Ascending aorta (tissue), 2 donors: Measurements from ENCODE around the gene BIN2. TPM values are rescaled to one million over a fixed set of nuclear protein-coding genes. Genes with fewer than 3 reads are reported as not detected.

Experiments
- DNase-seq, 2 donors: peaks; one replicate each; pipeline ENCODE4 v3.0.0-alpha.2; 2019; ENCODE audit warnings: low spot score in 2 of 2
- H3K27ac ChIP-seq, 2 donors: fragments of 200-600 bp; sonication (generic); one replicate each; pipeline ENCODE4 v1.5.1; 2016 to 2017; ENCODE audit warnings: mild to moderate bottlenecking in 1 of 2
- H3K27me3 ChIP-seq: fragments of 200-600 bp; sonication (generic); one replicate; pipeline ENCODE4 v1.5.1; 2017
- H3K36me3 ChIP-seq, 2 donors: fragments of 200-600 bp; sonication (generic); one replicate each; pipeline ENCODE4 v1.5.1; 2016
- H3K4me1 ChIP-seq, 2 donors: fragments of 200-600 bp; sonication (generic); one replicate each; pipeline ENCODE4 v1.5.1; 2016 to 2017; ENCODE audit warnings: mild to moderate bottlenecking in 1 of 2
- H3K4me3 ChIP-seq, 2 donors: fragments of 200-600 bp; sonication (generic); one replicate each; pipeline ENCODE4 v1.5.1; 2016 to 2017; ENCODE audit warnings: mild to moderate bottlenecking in 1 of 2
- H3K9me3 ChIP-seq, 2 donors: fragments of 200-600 bp; sonication (generic); one replicate each; pipeline ENCODE4 v1.5.1; 2016
- CTCF ChIP-seq, 3 experiments: fragments of 200-600 bp in 2 of 3; fragments of 450-650 bp in 1 of 3; sonication (generic) in 2 of 3; IDR thresholded peaks; one replicate each; pipeline ENCODE4 v1.5.1; 2016 to 2019; ENCODE audit warnings: antibody characterized with exemption in 3 of 3, mild to moderate bottlenecking in 1 of 3, moderate library complexity in 1 of 3
- intact Hi-C: fragments of 100-400 bp; cut with DNase I; formaldehyde crosslinking; loops from one replicate; pipeline ENCODE4 v1.15.1; 2023
- total RNA-seq: library from RNA; depleted of rRNA; stranded (reverse); fragments of >200 nt; gene quantifications from one replicate; pipeline ENCODE4 v1.1.0, GENCODE V29; 2016

The BIN2 gene
- total RNA-seq, 1 donor from 2014 or later = 4.2 TPM

- peak overlapping the region in 1 of 2 donors; percentile 36 for H3K27ac ChIP-seq
- no peaks in the 10 kb centered on the region for H3K27me3 ChIP-seq
- TF ChIP-seq CTCF (IDR thresholded peaks at IDR 0.05) = no peak
- no peaks in the 10 kb centered on the region for H3K9me3 ChIP-seq
- no peak for DNase-seq
- intact Hi-C loops = no loop called here
- peaks cover 8 to 12% of the 10 kb centered on the region in 2 donors for H3K4me1 ChIP-seq
- H3K4me3 ChIP-seq = no peak overlapping the region
- H3K36me3 ChIP-seq = peaks cover 29 to 46% of the 10 kb centered on the region in 2 donors
Measured at GRCh38 chr12:51245476-51246253, 78.3 kb downstream of the BIN2 start.

DNA sequence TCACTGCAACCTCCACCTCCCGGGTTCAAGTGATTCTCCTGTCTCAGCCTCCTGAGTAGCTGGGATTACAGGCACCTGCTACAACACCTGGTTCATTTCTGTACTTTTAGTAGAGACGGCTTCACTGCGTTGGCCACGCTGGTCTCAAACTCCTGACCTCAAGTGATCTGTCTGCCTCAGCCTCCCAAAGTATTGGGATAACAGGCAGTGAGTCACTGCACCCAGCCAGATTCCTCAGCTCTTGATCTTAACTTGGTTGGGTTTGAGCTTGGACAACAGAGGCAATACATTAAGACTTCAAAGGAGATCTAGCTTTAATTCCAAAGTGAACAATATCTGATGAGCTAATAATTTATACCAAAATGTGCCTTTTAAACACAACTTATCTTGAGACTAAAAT is 79.7 kb downstream of the BIN2 start:
- no peak overlapping the region for H3K4me3 ChIP-seq
- intact Hi-C loops = no loop called here
- no peaks in the 10 kb centered on the region for H3K9me3 ChIP-seq
- peaks cover 14 to 22% of the 10 kb centered on the region in 2 donors for H3K4me1 ChIP-seq
- no peaks in the 10 kb centered on the region for H3K27me3 ChIP-seq
- no peak for DNase-seq
- H3K27ac ChIP-seq = no peak overlapping the region
- TF ChIP-seq CTCF (IDR thresholded peaks at IDR 0.05) = no peak
- peaks cover 37 to 53% of the 10 kb centered on the region in 2 donors for H3K36me3 ChIP-seq

- intact Hi-C loops = no loop called here
- H3K27ac ChIP-seq = no peak overlapping the region
- no peaks in the 10 kb centered on the region for H3K27me3 ChIP-seq
- no peak for DNase-seq
- H3K36me3 ChIP-seq = peaks cover 37 to 53% of the 10 kb centered on the region in 2 donors
- no peaks in the 10 kb centered on the region for H3K9me3 ChIP-seq
- TF ChIP-seq CTCF (IDR thresholded peaks at IDR 0.05) = no peak
- H3K4me1 ChIP-seq = peaks cover 14 to 25% of the 10 kb centered on the region in 2 donors
- H3K4me3 ChIP-seq = no peak overlapping the region
Measured at GRCh38 chr12:51242876-51243275, 81.1 kb downstream of the BIN2 start.

DNA sequence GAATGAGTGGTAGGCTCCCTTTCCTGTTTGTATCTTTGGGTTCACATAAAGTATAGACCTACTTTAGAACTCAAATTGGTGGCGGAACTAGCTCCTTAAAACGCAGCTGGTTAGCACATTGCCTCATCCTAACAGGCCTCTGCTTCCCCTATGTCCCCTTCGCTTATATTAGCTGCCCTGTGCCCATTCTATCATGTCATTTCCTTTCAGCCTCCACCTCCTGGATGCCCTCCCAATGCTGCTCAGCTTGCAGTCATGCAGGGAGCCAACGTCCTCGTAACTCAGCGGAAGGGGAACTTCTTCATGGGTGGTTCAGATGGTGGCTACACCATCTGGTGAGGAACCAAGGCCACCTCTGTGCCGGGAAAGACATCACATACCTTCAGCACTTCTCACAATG is 81.9 kb downstream of the BIN2 start:
- Histone ChIP-seq H3K9me3 (no peaks in the 10 kb centered on the region), H3K27me3 (no peaks in the 10 kb centered on the region), H3K27ac (peak overlapping the region in 1 of 2 donors; percentile 48), H3K36me3 (peaks cover 37 to 53% of the 10 kb centered on the region in 2 donors), H3K4me3 (no peak overlapping the region), H3K4me1 (peaks cover 14 to 25% of the 10 kb centered on the region in 2 donors)
- DNase-seq = peak in 1 of 2 donors; percentile 35
- no peak for TF ChIP-seq CTCF (IDR thresholded peaks at IDR 0.05)
- intact Hi-C loops = no loop called here

GRCh38 chr12:51240971-51241370 is 83.0 kb downstream of the BIN2 start:
- no peak for TF ChIP-seq CTCF (IDR thresholded peaks at IDR 0.05)
- Histone ChIP-seq H3K36me3 (peaks cover 37 to 49% of the 10 kb centered on the region in 2 donors), H3K4me1 (peaks cover 14 to 25% of the 10 kb centered on the region in 2 donors), H3K27me3 (no peaks in the 10 kb centered on the region), H3K9me3 (no peaks in the 10 kb centered on the region), H3K4me3 (peak overlapping the region in 1 of 2 donors; percentile 96), H3K27ac (peak overlapping the region; percentile 48 to 99)
- no peak for DNase-seq
- intact Hi-C loops = no loop called here
